GM19023 (cell line): ENCODE data around the gene RETSAT.
A peak's percentile ranks its signal among the peaks of the same experiment; 100 is the strongest.
"Not testable (repeated sequence)": the region's sequence is repeated elsewhere in the genome, so short reads cannot be mapped to it uniquely, and the experiment has no call there.

ENCODE experiments used
- ATAC-seq: cut with Tn5 transposase; IDR thresholded peaks from one replicate; pipeline ENCODE4 v1.9.1; 2021; ENCODE audit warnings: mild to moderate bottlenecking, moderate library complexity; ENCODE audit not compliant: unreplicated experiment

RETSAT gene

GRCh38 chr2:85354286-85355072 is at the start of gene RETSAT, which contains the start of gene ELMOD3:
Gene RETSAT, minus strand, starts transcription at chr2:85354528. Its CDS starts 21 bp downstream, at chr2:85354507.
Gene ELMOD3, plus strand, starts transcription at chr2:85354769. Its CDS starts 2,430 bp downstream, at chr2:85357199.
- peak; percentile 96 for ATAC-seq

GRCh38 chr2:85401844-85402243 is 47.5 kb upstream of the RETSAT start:
- no peak for ATAC-seq

GRCh38 chr2:85401464-85401805 is 47.1 kb upstream of the RETSAT start:
- no peak for ATAC-seq

- ATAC-seq, result no peak
Observed at GRCh38 chr2:85400541-85401463, 46.5 kb upstream of the RETSAT start.

GRCh38 chr2:85400023-85400422 is 45.7 kb upstream of the RETSAT start:
- no peak for ATAC-seq

GRCh38 chr2:85399183-85399455 is 44.8 kb upstream of the RETSAT start:
- no peak for ATAC-seq

- ATAC-seq, result no peak
Observed at GRCh38 chr2:85398426-85399182, 44.3 kb upstream of the RETSAT start.

GRCh38 chr2:85397925-85398331 is 43.6 kb upstream of the RETSAT start:
- no peak for ATAC-seq

GRCh38 chr2:85396531-85397470 is 42.5 kb upstream of the RETSAT start:
- no peak for ATAC-seq

GRCh38 chr2:85395912-85396475 is 41.7 kb upstream of the RETSAT start:
- no peak for ATAC-seq

GRCh38 chr2:85394976-85395375 is 40.6 kb upstream of the RETSAT start:
- ATAC-seq, result no peak

- ATAC-seq, result no peak
Observed at GRCh38 chr2:85394261-85394681, 39.9 kb upstream of the RETSAT start.

GRCh38 chr2:85393836-85394235 is 39.5 kb upstream of the RETSAT start:
- ATAC-seq, result no peak

- no peak for ATAC-seq
Observed at GRCh38 chr2:85390941-85391669, 36.8 kb upstream of the RETSAT start.

- no peak for ATAC-seq
Observed at GRCh38 chr2:85388878-85389538, 34.7 kb upstream of the RETSAT start.

GRCh38 chr2:85387754-85388153 is 33.4 kb upstream of the RETSAT start:
- ATAC-seq, result no peak

GRCh38 chr2:85385746-85386145 is 31.4 kb upstream of the RETSAT start:
- no peak for ATAC-seq

- no peak for ATAC-seq
Observed at GRCh38 chr2:85383850-85384249, 29.5 kb upstream of the RETSAT start.

- not testable (repeated sequence) for ATAC-seq
Observed at GRCh38 chr2:85383151-85383550, 28.8 kb upstream of the RETSAT start.
